Body of pancreas (tissue), 4 donors: Measurements from ENCODE around the gene TWSG1. TPM values are rescaled to one million over a fixed set of nuclear protein-coding genes. Genes with fewer than 3 reads are reported as not detected.

Source experiments
- ATAC-seq: fragments of 150-250 bp; one replicate; pipeline ENCODE4 v1.9.1; 2016
- DNase-seq, 4 donors: peaks; one replicate each; pipeline ENCODE4 v3.0.0-alpha.2; 2019
- H3K27ac ChIP-seq, 4 donors: fragments of 200-600 bp; sonication (generic); 1 replicate in 3 of 4; 2 replicates in 1 of 4; pipeline versions ENCODE4 v1.5.1 to v1.6.1; 2016 to 2019; ENCODE audit warnings: mild to moderate bottlenecking in 1 of 4, mixed read lengths in 1 of 4, moderate library complexity in 1 of 4
- H3K27me3 ChIP-seq, 2 donors: fragments of 200-600 bp; sonication (generic); one replicate each; pipeline ENCODE4 v1.6.0; 2016; ENCODE audit warnings: mild to moderate bottlenecking in 1 of 2
- H3K36me3 ChIP-seq, 2 donors: fragments of 200-600 bp; sonication (generic); replicated peaks in 1 of 2; 2 replicates each; pipeline ENCODE4 v1.5.1; 2016; ENCODE audit warnings: low read depth in 2 of 2; ENCODE audit not compliant: insufficient read depth in 1 of 2
- H3K4me1 ChIP-seq: fragments of 200-600 bp; sonication (generic); one replicate; pipeline ENCODE4 v1.6.0; 2016
- H3K4me3 ChIP-seq, 2 donors: fragments of 200-600 bp; sonication (generic); 1 replicate in 1 of 2; 2 replicates in 1 of 2; pipeline ENCODE4 v1.5.1; 2016 to 2019
- H3K9me3 ChIP-seq, 3 donors: fragments of 200-600 bp; sonication (generic); 1 replicate in 2 of 3; 2 replicates in 1 of 3; pipeline ENCODE4 v1.5.1; 2016
- CTCF ChIP-seq, 7 experiments: fragments of 450-650 bp in 4 of 7; fragments of 200-600 bp in 3 of 7; sonication (generic) in 3 of 7; IDR thresholded peaks; one replicate each; pipeline ENCODE4 v1.5.1; 2016 to 2019; ENCODE audit warnings: antibody characterized with exemption in 7 of 7
- POLR2A ChIP-seq, 3 donors: fragments of 450-650 bp; IDR thresholded peaks; one replicate each; pipeline ENCODE4 v1.6.1; 2016; ENCODE audit warnings: antibody characterized with exemption in 3 of 3, mild to moderate bottlenecking in 2 of 3
- WGBS, 2 donors: methylation state at CpG; one replicate each; pipeline ENCODE4 v1.1.5; 2017; 5-methylcytosine and 5-hydroxymethylcytosine counted together
- intact Hi-C: fragments of 100-400 bp; cut with DNase I; formaldehyde crosslinking; loops from one replicate; pipeline ENCODE4 v1.15.1; 2023
- total RNA-seq, 2 donors: library from RNA; depleted of rRNA; stranded (reverse); fragments of >200 nt; gene quantifications; one replicate each; pipeline ENCODE4 v1.1.0, GENCODE V29; 2016

Gene TWSG1
- total RNA-seq, 2 donors from 2014 or later = 9.2 to 11.4 TPM

- no peak for TF ChIP-seq POLR2A (IDR thresholded peaks at IDR 0.05)
- no peak for TF ChIP-seq CTCF (IDR thresholded peaks at IDR 0.05)
- Histone ChIP-seq H3K27me3 (no peaks in the 10 kb centered on the region), H3K27ac (no peak overlapping the region), H3K9me3 (no peaks in the 10 kb centered on the region), H3K4me3 (no peak overlapping the region), H3K36me3 (no peaks in the 10 kb centered on the region), H3K4me1 (no peaks in the 10 kb centered on the region)
- intact Hi-C loops = no loop called here
- DNase-seq = no peak
- WGBS, 2 donors = 84 to 86% methylated on average over 4 of the region's 4 CpGs
- ATAC-seq = no peak
Measured at GRCh38 chr18:9359796-9360195, 25.2 kb downstream of the TWSG1 start.

- intact Hi-C loops = no loop called here
- ATAC-seq = no peak
- Histone ChIP-seq H3K27me3 (no peaks in the 10 kb centered on the region), H3K36me3 (no peaks in the 10 kb centered on the region), H3K4me3 (no peak overlapping the region), H3K27ac (no peak overlapping the region), H3K9me3 (no peaks in the 10 kb centered on the region), H3K4me1 (no peaks in the 10 kb centered on the region)
- DNase-seq = no peak
- WGBS, 2 donors = 81 to 85% methylated on average over 3 of the region's 3 CpGs
- TF ChIP-seq POLR2A (IDR thresholded peaks at IDR 0.05) = no peak
- no peak for TF ChIP-seq CTCF (IDR thresholded peaks at IDR 0.05)
Measured at GRCh38 chr18:9361191-9361590, 26.6 kb downstream of the TWSG1 start.

GRCh38 chr18:9362869-9363268, 28.3 kb downstream of the TWSG1 start:
- H3K36me3 ChIP-seq = no peaks in the 10 kb centered on the region
- WGBS, 2 donors = 86 to 100% methylated on average over 1 of the region's 1 CpG
- TF ChIP-seq POLR2A (IDR thresholded peaks at IDR 0.05) (no peak), CTCF (IDR thresholded peaks at IDR 0.05) (no peak)
- H3K4me3 ChIP-seq = no peak overlapping the region
- no peak for ATAC-seq
- DNase-seq = no peak
- no peaks in the 10 kb centered on the region for H3K9me3 ChIP-seq
- H3K27ac ChIP-seq = no peak overlapping the region
- H3K4me1 ChIP-seq = no peaks in the 10 kb centered on the region
- intact Hi-C loops = no loop called here
- H3K27me3 ChIP-seq = no peaks in the 10 kb centered on the region

- WGBS, 2 donors = 89 to 91% methylated on average over 8 of the region's 8 CpGs
Measured at GRCh38 chr18:9364242-9364641, 29.7 kb downstream of the TWSG1 start.

More at GRCh38 chr18:9364242-9364641, 29.7 kb downstream of the TWSG1 start:
- H3K36me3 ChIP-seq = no peaks in the 10 kb centered on the region
- TF ChIP-seq CTCF (IDR thresholded peaks at IDR 0.05) = no peak
- TF ChIP-seq POLR2A (IDR thresholded peaks at IDR 0.05) = no peak
- no peak overlapping the region for H3K4me3 ChIP-seq
- no peaks in the 10 kb centered on the region for H3K27me3 ChIP-seq
- H3K4me1 ChIP-seq = no peaks in the 10 kb centered on the region
- no peaks in the 10 kb centered on the region for H3K9me3 ChIP-seq
- intact Hi-C loops = no loop called here
- DNase-seq = no peak
- no peak for ATAC-seq
- H3K27ac ChIP-seq = no peak overlapping the region
